HCT116 (cell line): ENCODE results near the gene MFAP2. TPM values are rescaled to one million over a fixed set of nuclear protein-coding genes. Genes with fewer than 3 reads are reported as not detected.

Experiments used
- ATAC-seq: fragments of 200-7000 bp; cut with Tn5 transposase; 2 replicates; pipeline ENCODE4 v1.9.1; 2020; ENCODE audit warnings: mild to moderate bottlenecking, moderate library complexity
- BruUV-seq: library from RNA; stranded (reverse); fragments of 400-500 nt; replicated peaks from 2 replicates; lab custom pipeline; 2021; lab: Mats Ljungman, UMichigan
- CTCF ChIA-PET: fragments of 300-600 bp; sonication (Branson Sonifier 250); formaldehyde crosslinking; loops from one replicate; lab custom pipeline; 2021; ENCODE audit warnings: antibody characterized with exemption; lab: Charles Lee
- POLR2A ChIA-PET: fragments of 300-600, 350-600 bp; sonication (Branson Sonifier 250); formaldehyde crosslinking; loops from one replicate; lab custom pipeline; 2021; ENCODE audit warnings: antibody characterized with exemption; lab: Charles Lee
- RAD21 ChIA-PET, 2 experiments: fragments of 300-600 bp; sonication (Branson Sonifier 250); formaldehyde crosslinking; loops; one replicate each; lab custom pipeline; 2023; ENCODE audit warnings: low total read pairs in 2 of 2; ENCODE audit not compliant: uncharacterized antibody in 2 of 2, unreplicated experiment in 2 of 2, low non-redundant PET in 1 of 2; lab: Charles Lee
- DNase-seq: peaks from one replicate; pipeline ENCODE4 v3.0.0-alpha.2; 2010; ENCODE audit warnings: low read depth, low spot score
- H2AFZ ChIP-seq: fragments of 200-600 bp; shearing (Covaris generic), sonication (generic); 2 replicates; pipeline ENCODE4 v1.6.1; 2017; ENCODE audit warnings: low read depth, mixed run types, mixed read lengths, antibody characterized with exemption, low read length; ENCODE audit not compliant: poor library complexity, severe bottlenecking
- H3K27ac ChIP-seq: 2 replicates; pipeline ENCODE4 v1.5.1; 2012; ENCODE audit warnings: low read depth, low read length
- H3K27me3 ChIP-seq: fragments of 200-600 bp; sonication (generic); 2 replicates; pipeline ENCODE4 v1.6.1; 2016; ENCODE audit warnings: mixed run types, low read length, mixed read lengths; ENCODE audit not compliant: insufficient read depth
- H3K36me3 ChIP-seq, 2 experiments: fragments of 200-500 bp in 1 of 2; fragments of 200-600 bp in 1 of 2; sonication (Bioruptor generic) in 1 of 2; sonication (generic) in 1 of 2; 2 replicates each; pipeline versions ENCODE4 v1.5.1 to v1.6.1; 2014 to 2016; ENCODE audit warnings: low read length in 2 of 2, inconsistent platforms in 1 of 2, mixed read lengths in 1 of 2, mixed run types in 1 of 2; ENCODE audit not compliant: insufficient read depth in 2 of 2, control insufficient read depth in 1 of 2
- H3K4me1 ChIP-seq, 2 experiments: fragments of 200-600 bp in 1 of 2; sonication (generic) in 1 of 2; 2 replicates each; pipeline versions ENCODE4 v1.5.1 to v1.6.1; 2012 to 2017; ENCODE audit warnings: low read length in 2 of 2, inconsistent platforms in 1 of 2, mild to moderate bottlenecking in 1 of 2, mixed read lengths in 1 of 2, mixed run types in 1 of 2, moderate library complexity in 1 of 2; ENCODE audit not compliant: insufficient read depth in 2 of 2, control insufficient read depth in 1 of 2
- H3K4me2 ChIP-seq: fragments of 200-600 bp; sonication (generic); 2 replicates; pipeline ENCODE4 v1.6.1; 2017; ENCODE audit warnings: mixed run types, low read length, mixed read lengths
- H3K4me3 ChIP-seq, 2 experiments: fragments of 200-600 bp in 1 of 2; sonication (generic) in 1 of 2; replicated peaks in 1 of 2; 2 replicates each; pipeline ENCODE4 v1.5.1; 2011 to 2016; ENCODE audit warnings: low read length in 2 of 2, control low read depth in 1 of 2, low read depth in 1 of 2, mild to moderate bottlenecking in 1 of 2, mixed read lengths in 1 of 2, mixed run types in 1 of 2
- H3K79me2 ChIP-seq: fragments of 200-600 bp; sonication (generic); 2 replicates; pipeline ENCODE4 v1.6.1; 2017; ENCODE audit warnings: mild to moderate bottlenecking, mixed run types, low read length, moderate library complexity, mixed read lengths; ENCODE audit not compliant: insufficient read depth
- H3K9ac ChIP-seq: fragments of 200-600 bp; sonication (generic); 2 replicates; pipeline ENCODE4 v1.6.1; 2016; ENCODE audit warnings: low read length, mixed read lengths
- H3K9me2 ChIP-seq: fragments of 200-600 bp; sonication (generic), shearing (Covaris generic); 2 replicates; pipeline ENCODE4 v1.6.1; 2017; ENCODE audit warnings: mixed run types, mild to moderate bottlenecking, moderate library complexity; ENCODE audit not compliant: insufficient read depth
- H3K9me3 ChIP-seq, 2 experiments: fragments of 200-500 bp in 1 of 2; fragments of 200-600 bp in 1 of 2; sonication (Bioruptor generic) in 1 of 2; sonication (generic) in 1 of 2; 2 replicates each; pipeline ENCODE4 v1.6.1; 2014 to 2017; ENCODE audit warnings: low read length in 2 of 2, mixed read lengths in 2 of 2, inconsistent platforms in 1 of 2, low read depth in 1 of 2, mild to moderate bottlenecking in 1 of 2, mixed run types in 1 of 2, moderate library complexity in 1 of 2; ENCODE audit not compliant: control insufficient read depth in 1 of 2, insufficient read depth in 1 of 2
- H4K20me1 ChIP-seq: fragments of 200-600 bp; sonication (generic), shearing (Covaris generic); 2 replicates; pipeline ENCODE4 v1.6.1; 2017; ENCODE audit warnings: mixed run types, mild to moderate bottlenecking, moderate library complexity; ENCODE audit not compliant: insufficient read depth
- CBX3 ChIP-seq: IDR thresholded peaks from 2 replicates; pipeline ENCODE4 v1.6.1; 2012; ENCODE audit warnings: low read depth
- EZH2 ChIP-seq: fragments of 200-600 bp; sonication (generic); IDR thresholded peaks from 2 replicates; pipeline ENCODE4 v1.6.1; 2017; ENCODE audit warnings: antibody characterized with exemption, mixed run types
- EZH2phosphoT487 ChIP-seq: fragments of 200-600 bp; IDR thresholded peaks from 2 replicates; pipeline ENCODE4 v1.6.1; 2018; ENCODE audit warnings: antibody characterized with exemption, borderline replicate concordance
- JUND ChIP-seq: IDR thresholded peaks from 2 replicates; pipeline ENCODE4 v1.6.1; 2012
- POLR2A ChIP-seq: IDR thresholded peaks from 2 replicates; pipeline ENCODE4 v1.7.0; 2011; ENCODE audit warnings: borderline replicate concordance; ENCODE audit not compliant: insufficient read depth, insufficient read length; ENCODE audit errors: extremely low read depth
- POLR2AphosphoS5 ChIP-seq: IDR thresholded peaks from 2 replicates; pipeline ENCODE4 v1.6.1; 2011; ENCODE audit warnings: mild to moderate bottlenecking, low read depth, low read length, moderate library complexity
- SIN3A ChIP-seq: IDR thresholded peaks from 2 replicates; pipeline ENCODE4 v1.6.1; 2012; ENCODE audit warnings: low read depth
- SP1 ChIP-seq: IDR thresholded peaks from 2 replicates; pipeline ENCODE4 v1.6.1; 2012; ENCODE audit warnings: low read depth
- SRF ChIP-seq: IDR thresholded peaks from 2 replicates; pipeline ENCODE4 v1.6.1; 2012; ENCODE audit warnings: low read depth
- YY1 ChIP-seq: IDR thresholded peaks from 2 replicates; pipeline ENCODE4 v1.6.1; 2011; ENCODE audit warnings: low read length, low read depth, moderate library complexity, mild to moderate bottlenecking; ENCODE audit not compliant: insufficient replicate concordance; ENCODE audit errors: extremely low read depth
- ZFX ChIP-seq: fragments of 450-650 bp; IDR thresholded peaks from 2 replicates; pipeline ENCODE4 v1.6.1; 2017
- ZNF274 ChIP-seq: fragments of 200-500 bp; sonication (Bioruptor generic); IDR thresholded peaks from 2 replicates; pipeline ENCODE4 v1.6.1; 2014; ENCODE audit warnings: mild to moderate bottlenecking, low read depth, low read length, inconsistent platforms
- intact Hi-C: fragments of 100-400 bp; cut with micrococcal nuclease; formaldehyde crosslinking; loops from 2 replicates; pipeline ENCODE4 v1.10.0; 2022
- total RNA-seq: library from RNA; stranded (reverse); gene quantifications from one replicate; pipeline ENCODE4 v1.2.1, GENCODE V29; 2021; ENCODE audit not compliant: unreplicated experiment
- TF ChIP-seq, protein P1 (sequence below): IDR thresholded peaks from 2 replicates; pipeline ENCODE4 v1.6.1; 2012
- TF ChIP-seq, protein P2 (sequence below): IDR thresholded peaks from 2 replicates; pipeline ENCODE4 v1.6.1; 2012; ENCODE audit warnings: low read depth
- TF ChIP-seq, protein P3 (sequence below), 3 experiments: fragments of 200-600 bp in 1 of 3; sonication (generic) in 1 of 3; IDR thresholded peaks in 2 of 3; conservative IDR thresholded peaks in 1 of 3; 2 replicates each; pipeline ENCODE4 v1.5.1; 2012 to 2017; ENCODE audit warnings: low read depth in 2 of 3, low read length in 2 of 3, antibody characterized with exemption in 1 of 3, borderline replicate concordance in 1 of 3, control low read depth in 1 of 3, mild to moderate bottlenecking in 1 of 3, mixed read lengths in 1 of 3, mixed run types in 1 of 3, moderate library complexity in 1 of 3; ENCODE audit not compliant: insufficient read depth in 1 of 3
- TF ChIP-seq, protein P4 (sequence below): IDR thresholded peaks from 2 replicates; pipeline ENCODE4 v1.6.1; 2011; ENCODE audit warnings: mild to moderate bottlenecking, low read length, moderate library complexity; ENCODE audit not compliant: insufficient replicate concordance; ENCODE audit errors: extremely low read depth
- TF ChIP-seq, protein P5 (sequence below): IDR thresholded peaks from 2 replicates; pipeline ENCODE4 v1.6.1; 2012

The MFAP2 gene
- total RNA-seq, 1 experiment from 2014 or later: 63.1 TPM

DNA sequence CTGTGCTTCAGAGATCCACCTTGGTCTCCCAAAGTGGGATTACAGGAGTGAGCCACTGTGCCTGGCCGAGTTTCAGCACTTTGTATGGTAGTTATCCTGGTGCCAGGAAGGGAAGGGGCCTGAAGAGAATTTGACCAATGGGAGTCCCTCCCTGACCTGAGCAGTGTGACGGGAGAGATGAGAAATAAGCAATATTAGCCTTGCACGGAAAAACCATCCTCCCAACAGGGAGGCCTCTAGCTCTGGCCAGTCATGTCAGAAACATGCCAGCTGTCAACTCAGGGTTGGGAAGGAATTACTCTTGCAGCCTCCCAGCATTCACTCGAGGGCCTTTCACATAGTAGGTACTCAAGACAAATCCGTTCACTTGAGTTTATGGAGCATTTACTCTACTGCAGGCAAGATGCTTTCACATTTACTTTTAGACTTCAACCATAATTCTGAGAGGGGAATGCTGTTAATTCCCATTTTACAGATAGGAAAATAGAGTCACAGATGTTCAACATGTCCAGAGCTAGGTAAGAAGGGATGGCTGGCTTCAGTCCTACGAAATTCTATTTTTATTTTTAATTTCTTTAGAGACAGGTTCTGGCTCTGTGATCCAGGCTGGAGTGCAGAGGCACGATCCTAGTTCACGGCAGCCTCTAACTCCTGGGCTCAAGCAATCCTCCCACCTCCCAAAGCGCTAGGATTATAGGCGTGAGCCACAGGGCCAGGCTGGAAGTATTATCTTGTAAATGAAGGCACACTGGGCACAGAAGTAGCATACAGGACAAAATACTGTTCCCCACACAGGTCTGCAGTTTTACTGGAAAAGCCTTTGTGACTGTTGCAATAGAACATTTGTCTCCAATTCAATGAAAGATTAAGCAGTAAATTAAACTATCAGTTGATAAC lies 34.5 kb upstream of the MFAP2 start:
- H3K4me3 ChIP-seq: no peak overlapping the region
- ATAC-seq (no peak), DNase-seq (no peak)
- ChIA-PET POLR2A (interaction anchor here (0.7 to 1.3 kb wide), 2 partner anchors 11 to 110 kb away, joined by 3 to 4 read pairs; no protein-coding TSS in a partner anchor), RAD21 (no interaction called here), CTCF (no interaction called here)
- no peaks in the 10 kb centered on the region for H3K27me3 ChIP-seq
- TF ChIP-seq, protein P1, sequence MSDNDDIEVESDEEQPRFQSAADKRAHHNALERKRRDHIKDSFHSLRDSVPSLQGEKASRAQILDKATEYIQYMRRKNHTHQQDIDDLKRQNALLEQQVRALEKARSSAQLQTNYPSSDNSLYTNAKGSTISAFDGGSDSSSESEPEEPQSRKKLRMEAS: no peak
- TF ChIP-seq, protein P2, sequence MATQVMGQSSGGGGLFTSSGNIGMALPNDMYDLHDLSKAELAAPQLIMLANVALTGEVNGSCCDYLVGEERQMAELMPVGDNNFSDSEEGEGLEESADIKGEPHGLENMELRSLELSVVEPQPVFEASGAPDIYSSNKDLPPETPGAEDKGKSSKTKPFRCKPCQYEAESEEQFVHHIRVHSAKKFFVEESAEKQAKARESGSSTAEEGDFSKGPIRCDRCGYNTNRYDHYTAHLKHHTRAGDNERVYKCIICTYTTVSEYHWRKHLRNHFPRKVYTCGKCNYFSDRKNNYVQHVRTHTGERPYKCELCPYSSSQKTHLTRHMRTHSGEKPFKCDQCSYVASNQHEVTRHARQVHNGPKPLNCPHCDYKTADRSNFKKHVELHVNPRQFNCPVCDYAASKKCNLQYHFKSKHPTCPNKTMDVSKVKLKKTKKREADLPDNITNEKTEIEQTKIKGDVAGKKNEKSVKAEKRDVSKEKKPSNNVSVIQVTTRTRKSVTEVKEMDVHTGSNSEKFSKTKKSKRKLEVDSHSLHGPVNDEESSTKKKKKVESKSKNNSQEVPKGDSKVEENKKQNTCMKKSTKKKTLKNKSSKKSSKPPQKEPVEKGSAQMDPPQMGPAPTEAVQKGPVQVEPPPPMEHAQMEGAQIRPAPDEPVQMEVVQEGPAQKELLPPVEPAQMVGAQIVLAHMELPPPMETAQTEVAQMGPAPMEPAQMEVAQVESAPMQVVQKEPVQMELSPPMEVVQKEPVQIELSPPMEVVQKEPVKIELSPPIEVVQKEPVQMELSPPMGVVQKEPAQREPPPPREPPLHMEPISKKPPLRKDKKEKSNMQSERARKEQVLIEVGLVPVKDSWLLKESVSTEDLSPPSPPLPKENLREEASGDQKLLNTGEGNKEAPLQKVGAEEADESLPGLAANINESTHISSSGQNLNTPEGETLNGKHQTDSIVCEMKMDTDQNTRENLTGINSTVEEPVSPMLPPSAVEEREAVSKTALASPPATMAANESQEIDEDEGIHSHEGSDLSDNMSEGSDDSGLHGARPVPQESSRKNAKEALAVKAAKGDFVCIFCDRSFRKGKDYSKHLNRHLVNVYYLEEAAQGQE: no peak
- TF ChIP-seq EZH2 (no peak), SRF (no peak), CBX3 (no peak), SIN3A (no peak), EZH2phosphoT487 (no peak), ZFX (no peak), POLR2A (no peak), JUND (no peak), POLR2AphosphoS5 (no peak), ZNF274 (no peak), YY1 (no peak), SP1 (no peak)
- TF ChIP-seq, protein P3, sequence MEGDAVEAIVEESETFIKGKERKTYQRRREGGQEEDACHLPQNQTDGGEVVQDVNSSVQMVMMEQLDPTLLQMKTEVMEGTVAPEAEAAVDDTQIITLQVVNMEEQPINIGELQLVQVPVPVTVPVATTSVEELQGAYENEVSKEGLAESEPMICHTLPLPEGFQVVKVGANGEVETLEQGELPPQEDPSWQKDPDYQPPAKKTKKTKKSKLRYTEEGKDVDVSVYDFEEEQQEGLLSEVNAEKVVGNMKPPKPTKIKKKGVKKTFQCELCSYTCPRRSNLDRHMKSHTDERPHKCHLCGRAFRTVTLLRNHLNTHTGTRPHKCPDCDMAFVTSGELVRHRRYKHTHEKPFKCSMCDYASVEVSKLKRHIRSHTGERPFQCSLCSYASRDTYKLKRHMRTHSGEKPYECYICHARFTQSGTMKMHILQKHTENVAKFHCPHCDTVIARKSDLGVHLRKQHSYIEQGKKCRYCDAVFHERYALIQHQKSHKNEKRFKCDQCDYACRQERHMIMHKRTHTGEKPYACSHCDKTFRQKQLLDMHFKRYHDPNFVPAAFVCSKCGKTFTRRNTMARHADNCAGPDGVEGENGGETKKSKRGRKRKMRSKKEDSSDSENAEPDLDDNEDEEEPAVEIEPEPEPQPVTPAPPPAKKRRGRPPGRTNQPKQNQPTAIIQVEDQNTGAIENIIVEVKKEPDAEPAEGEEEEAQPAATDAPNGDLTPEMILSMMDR (IDR thresholded peaks at IDR 0.05 in 2 of 3, conservative IDR thresholded peaks at IDR 0.05 in 1 of 3; ENCODE audit: borderline replicate concordance in 1 of 3, insufficient read depth in 1 of 3, low read depth in 2 of 3, low read length in 2 of 3): no peak
- TF ChIP-seq, protein P4, sequence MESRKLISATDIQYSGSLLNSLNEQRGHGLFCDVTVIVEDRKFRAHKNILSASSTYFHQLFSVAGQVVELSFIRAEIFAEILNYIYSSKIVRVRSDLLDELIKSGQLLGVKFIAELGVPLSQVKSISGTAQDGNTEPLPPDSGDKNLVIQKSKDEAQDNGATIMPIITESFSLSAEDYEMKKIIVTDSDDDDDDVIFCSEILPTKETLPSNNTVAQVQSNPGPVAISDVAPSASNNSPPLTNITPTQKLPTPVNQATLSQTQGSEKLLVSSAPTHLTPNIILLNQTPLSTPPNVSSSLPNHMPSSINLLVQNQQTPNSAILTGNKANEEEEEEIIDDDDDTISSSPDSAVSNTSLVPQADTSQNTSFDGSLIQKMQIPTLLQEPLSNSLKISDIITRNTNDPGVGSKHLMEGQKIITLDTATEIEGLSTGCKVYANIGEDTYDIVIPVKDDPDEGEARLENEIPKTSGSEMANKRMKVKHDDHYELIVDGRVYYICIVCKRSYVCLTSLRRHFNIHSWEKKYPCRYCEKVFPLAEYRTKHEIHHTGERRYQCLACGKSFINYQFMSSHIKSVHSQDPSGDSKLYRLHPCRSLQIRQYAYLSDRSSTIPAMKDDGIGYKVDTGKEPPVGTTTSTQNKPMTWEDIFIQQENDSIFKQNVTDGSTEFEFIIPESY: no peak
- TF ChIP-seq, protein P5, sequence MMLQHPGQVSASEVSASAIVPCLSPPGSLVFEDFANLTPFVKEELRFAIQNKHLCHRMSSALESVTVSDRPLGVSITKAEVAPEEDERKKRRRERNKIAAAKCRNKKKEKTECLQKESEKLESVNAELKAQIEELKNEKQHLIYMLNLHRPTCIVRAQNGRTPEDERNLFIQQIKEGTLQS: no peak
- H3K9ac ChIP-seq: no peak overlapping the region
- H3K36me3 ChIP-seq: peaks cover 9 to 17% of the 10 kb centered on the region in 2 experiments; a peak in 3 of 4 replicates
- H3K27ac ChIP-seq: no peak overlapping the region
- H3K9me2 ChIP-seq: no peaks in the 10 kb centered on the region
- H2AFZ ChIP-seq: no peak overlapping the region
- no TSS peak for BruUV-seq
- H4K20me1 ChIP-seq: no peaks in the 10 kb centered on the region
- intact Hi-C loops: loop anchor here (5.0 kb wide), 2 partner anchors 32 to 53 kb away; no protein-coding TSS in a partner anchor
- no peak overlapping the region for H3K4me2 ChIP-seq
- H3K4me1 ChIP-seq: peaks cover 15 to 36% of the 10 kb centered on the region in 2 experiments
- H3K79me2 ChIP-seq: no peaks in the 10 kb centered on the region
- H3K9me3 ChIP-seq: no peaks in the 10 kb centered on the region
